ENCODE results near the gene GUCY1A1. TPM values are rescaled to one million over a fixed set of nuclear protein-coding genes. Genes with fewer than 3 reads are reported as not detected.

The GUCY1A1 gene
- total RNA-seq, 1 donor from 2014 or later = not detected

- intact Hi-C loops (cut with micrococcal nuclease) = no loop called here
Observed at GRCh38 chr4:155772459-155773195, 106.0 kb downstream of the GUCY1A1 start.

DNA sequence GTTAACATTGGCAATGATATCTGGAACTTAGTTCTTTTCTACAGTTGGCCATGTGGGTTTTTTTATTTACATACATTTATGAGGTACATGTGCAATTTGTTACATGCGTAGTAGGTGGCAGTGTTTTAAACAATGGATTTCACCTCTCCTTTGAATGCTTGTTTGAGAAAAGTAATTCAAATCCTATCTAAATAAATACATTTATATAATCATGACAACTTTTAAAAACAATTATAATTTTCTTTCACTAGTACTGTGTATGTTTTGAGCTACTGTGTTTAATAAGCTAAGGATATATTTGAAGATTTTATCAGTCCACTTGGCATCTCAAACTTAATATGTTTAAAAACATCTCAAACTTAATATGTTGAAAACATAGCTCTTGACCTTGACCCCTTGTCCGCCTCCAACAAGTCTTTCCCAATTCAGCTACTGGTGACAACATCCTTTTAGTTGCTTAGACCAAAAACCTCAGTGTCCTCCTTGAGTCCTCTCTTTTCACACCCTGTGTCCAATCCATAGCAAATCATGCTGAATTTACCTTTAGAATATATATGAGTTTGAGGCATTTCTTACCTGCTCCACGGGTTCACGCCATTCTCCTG lies 106.7 kb downstream of the GUCY1A1 start:
- intact Hi-C loops (cut with micrococcal nuclease) = no loop called here

GRCh38 chr4:155774033-155774432 lies 107.4 kb downstream of the GUCY1A1 start:
- intact Hi-C loops (cut with micrococcal nuclease) = no loop called here

- intact Hi-C loops (cut with micrococcal nuclease) = no loop called here
Observed at GRCh38 chr4:155777971-155778735, 111.5 kb downstream of the GUCY1A1 start.

DNA sequence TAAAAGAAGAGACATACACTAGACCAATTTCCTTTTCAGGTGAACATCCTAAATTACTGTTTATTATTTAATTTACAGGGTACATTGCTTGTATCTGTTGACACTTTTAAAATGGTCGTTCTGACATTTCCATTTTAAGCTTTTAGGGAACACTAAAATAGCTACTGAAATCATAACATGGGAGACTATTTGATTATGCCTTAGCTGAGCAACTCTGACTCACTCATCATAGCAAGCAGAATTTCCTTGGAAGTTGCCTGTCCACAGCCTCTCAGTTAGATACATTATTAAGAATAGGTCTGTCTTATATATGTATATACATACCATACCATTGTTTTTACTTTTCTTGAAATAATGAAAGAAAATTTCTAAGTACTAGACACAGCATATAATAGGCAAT lies 114.1 kb downstream of the GUCY1A1 start:
- intact Hi-C loops (cut with micrococcal nuclease) = loop anchor here (10.0 kb wide), 1 partner anchor 1226 kb away; the partner anchor contains the start of gene PLRG1

DNA sequence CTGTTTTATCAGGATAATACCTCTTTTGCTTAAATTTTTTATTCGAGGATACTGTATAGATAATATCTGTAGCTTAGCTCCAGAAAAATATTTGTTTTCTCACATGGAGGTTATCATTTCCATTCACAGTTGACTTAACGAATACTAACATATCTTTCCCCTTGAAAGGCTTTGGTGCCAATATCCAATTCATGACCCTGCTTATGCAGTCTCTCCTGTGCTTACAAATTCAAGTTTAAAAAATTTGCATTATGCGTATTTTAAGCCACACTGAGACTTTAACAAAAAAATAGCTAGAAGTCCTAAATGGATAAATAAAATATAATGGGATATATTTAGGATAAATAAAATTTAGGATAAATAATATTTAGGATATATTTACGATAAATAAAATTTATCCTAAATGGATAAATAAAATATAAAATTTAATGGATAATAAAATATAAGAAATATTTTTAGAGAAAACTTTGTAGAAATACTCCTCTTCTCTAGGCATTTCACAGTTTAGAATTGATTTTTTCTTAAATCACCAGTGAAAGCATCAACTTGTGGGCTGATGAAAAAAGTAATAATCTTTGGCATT lies 114.7 kb downstream of the GUCY1A1 start:
- intact Hi-C loops (cut with micrococcal nuclease) = loop anchor here (10.0 kb wide), 1 partner anchor 1227 kb away; the partner anchor contains the start of gene PLRG1

Other genes with a start within 250 kb of the GUCY1A1 start
- 0.20 and 0.23 TPM in 2 replicates for gene GUCY1B1, start 92.2 kb downstream of the GUCY1A1 start, total RNA-seq
- gene ASIC5, start 199.4 kb downstream of the GUCY1A1 start, total RNA-seq = not detected in 2 replicates
- not detected in 2 replicates for gene TDO2, start 236.8 kb downstream of the GUCY1A1 start, total RNA-seq